Measurements from ENCODE around the gene WNT8A.
"Not testable (repeated sequence)": the region's sequence is repeated elsewhere in the genome, so short reads cannot be mapped to it uniquely, and the experiment has no call there.

- not testable (repeated sequence) for TF ChIP-seq CTCF (IDR thresholded peaks at IDR 0.05; ENCODE audit: poor library complexity); EZH2phosphoT487 (IDR thresholded peaks at IDR 0.05; ENCODE audit: low read depth, severe bottlenecking, unreplicated experiment); EZH2 (IDR thresholded peaks at IDR 0.05; ENCODE audit: borderline replicate concordance)
These were observed 31.1 kb upstream of the WNT8A start for GRCh38 chr5:138052718-138053117.
